Epithelial cell of alveolus of lung (primary cell): ENCODE results near the gene ZNF728. TPM values are rescaled to one million over a fixed set of nuclear protein-coding genes. Genes with fewer than 3 reads are reported as not detected.

Experiments used
- total RNA-seq: library from RNA; depleted of rRNA; stranded (reverse); fragments of >200 nt; gene quantifications from 2 replicates; pipeline ENCODE4 v1.2.1, GENCODE V29; 2015

The ZNF728 gene
- total RNA-seq: not detected in 2 replicates

GRCh38 chr19:23002690-23003422 lies at the start of gene ZNF728:
Gene ZNF728, minus strand, starts transcription at chr19:23003176. Its CDS starts 146 bp downstream, at chr19:23003030.

Other genes starting within 250 kb of the ZNF728 start
- gene ZNF99, start 219.0 kb downstream of the ZNF728 start, total RNA-seq: not detected in 2 replicates
- gene ZNF723, start 170.9 kb downstream of the ZNF728 start, total RNA-seq: not detected in 2 replicates
- 1.8 and 2.2 TPM in 2 replicates for gene ZNF730, start 113.8 kb upstream of the ZNF728 start, total RNA-seq
- 4.8 and 10.9 TPM in 2 replicates for gene ZNF724, start 247.2 kb upstream of the ZNF728 start, total RNA-seq